ENCODE results near the gene FOLR2.

Gene FOLR2

GRCh38 chr11:72230764-72231365 lies 14.3 kb downstream of the FOLR2 start:
- no peak for DNase-seq (ENCODE audit: low spot score)

- DNase-seq (ENCODE audit: low spot score) = no peak
Observed at GRCh38 chr11:72231396-72232259, 15.0 kb downstream of the FOLR2 start.

- no peak for DNase-seq (ENCODE audit: low spot score)
Observed at GRCh38 chr11:72232260-72233055, 15.9 kb downstream of the FOLR2 start.

- DNase-seq (ENCODE audit: low spot score) = no peak
Observed at GRCh38 chr11:72233056-72233772, 16.6 kb downstream of the FOLR2 start.

- no peak for DNase-seq (ENCODE audit: low spot score)
Observed at GRCh38 chr11:72233773-72234513, 17.3 kb downstream of the FOLR2 start.

GRCh38 chr11:72234514-72234830 lies 17.9 kb downstream of the FOLR2 start:
- no peak for DNase-seq (ENCODE audit: low spot score)

- DNase-seq (ENCODE audit: low spot score) = no peak
Observed at GRCh38 chr11:72234920-72235319, 18.3 kb downstream of the FOLR2 start.

GRCh38 chr11:72235351-72236057 lies 18.9 kb downstream of the FOLR2 start:
- DNase-seq (ENCODE audit: low spot score) = no peak

- DNase-seq (ENCODE audit: low spot score) = no peak
Observed at GRCh38 chr11:72236083-72236697, 19.6 kb downstream of the FOLR2 start.

GRCh38 chr11:72236774-72237111 lies 20.1 kb downstream of the FOLR2 start:
- DNase-seq (ENCODE audit: low spot score) = no peak

GRCh38 chr11:72237112-72237931 lies 20.7 kb downstream of the FOLR2 start:
- DNase-seq (ENCODE audit: low spot score) = no peak

GRCh38 chr11:72238040-72238450 lies 21.5 kb downstream of the FOLR2 start:
- peak; percentile 45 for DNase-seq (ENCODE audit: low spot score)

- no peak for DNase-seq (ENCODE audit: low spot score)
Observed at GRCh38 chr11:72238492-72239312, 22.1 kb downstream of the FOLR2 start.

- DNase-seq (ENCODE audit: low spot score) = no peak
Observed at GRCh38 chr11:72239313-72239848, 22.8 kb downstream of the FOLR2 start.

- DNase-seq (ENCODE audit: low spot score) = no peak
Observed at GRCh38 chr11:72239849-72240460, 23.4 kb downstream of the FOLR2 start.

GRCh38 chr11:72240461-72241290 lies 24.1 kb downstream of the FOLR2 start:
- DNase-seq (ENCODE audit: low spot score) = no peak

GRCh38 chr11:72241291-72241781 lies 24.7 kb downstream of the FOLR2 start:
- no peak for DNase-seq (ENCODE audit: low spot score)

Measured in RKO (cell line).